Mammary microvascular endothelial cell (primary cell): Measurements from ENCODE around the gene LNP1. TPM values are rescaled to one million over a fixed set of nuclear protein-coding genes. Genes with fewer than 3 reads are reported as not detected.

Source experiments
- total RNA-seq: library from RNA; depleted of rRNA; stranded (reverse); fragments of >200 nt; gene quantifications from 2 replicates; pipeline ENCODE4 v1.2.3, GENCODE V29; 2015

LNP1 gene
- total RNA-seq = 0.69 and 1.2 TPM in 2 replicates

GRCh38 chr3:100400780-100401673 lies at the start of gene LNP1, which contains the start of gene TOMM70:
LNP1 (plus strand) TSS chr3:100401539; CDS start chr3:100429730, 28,191 bp downstream.
TOMM70 (minus strand) TSS chr3:100401089; CDS start chr3:100400949, 140 bp downstream.

GRCh38 chr3:100492059-100493006 lies 91.0 kb downstream of the LNP1 start, which contains the start of gene TMEM45A:
TMEM45A (plus strand) TSS chr3:100492619; CDS start chr3:100555212, 62,593 bp downstream.

Other genes starting within 250 kb of the LNP1 start
- 28.5 and 31.5 TPM in 2 replicates for gene TBC1D23, start 140.5 kb upstream of the LNP1 start, total RNA-seq
- gene NIT2, start 66.8 kb upstream of the LNP1 start, total RNA-seq = 17.2 and 21.3 TPM in 2 replicates
- gene TOMM70, start 450 bp upstream of the LNP1 start, total RNA-seq = 30.4 and 38.7 TPM in 2 replicates
- gene TMEM45A, start 91.1 kb downstream of the LNP1 start, total RNA-seq = 2.3 and 2.5 TPM in 2 replicates
- gene ADGRG7, start 208.1 kb downstream of the LNP1 start, total RNA-seq = not detected in 2 replicates